ENCODE results near the gene TMEM243. TPM values are rescaled to one million over a fixed set of nuclear protein-coding genes. Genes with fewer than 3 reads are reported as not detected.

TMEM243 gene
- total RNA-seq, 1 experiment from 2014 or later: 23.5 TPM

- no peak overlapping the region for H3K18ac ChIP-seq (ENCODE audit: insufficient read length, low read depth, low read length)
- H2BK12ac ChIP-seq (ENCODE audit: insufficient read length, low read depth, low read length): no peak overlapping the region
- no peak overlapping the region for H3K56ac ChIP-seq (ENCODE audit: insufficient read length, low read depth, low read length)
- H3K27ac ChIP-seq (ENCODE audit: insufficient read length, low read depth, low read length): no peak overlapping the region
- no peak overlapping the region for H2BK15ac ChIP-seq (ENCODE audit: low read depth, low read length)
- Mint-ChIP-seq H3K4me1 (no peaks in the 10 kb centered on the region), H3K36me3 (ENCODE audit: insufficient read depth in 1 of 3, low read depth in 3 of 3) (peaks cover 39 to 88% (median 82%) of the 10 kb centered on the region in 3 experiments), H3K4me3 (no peak overlapping the region), H3K27me3 (ENCODE audit: low read depth) (no peaks in the 10 kb centered on the region), H3K9me3 (no peaks in the 10 kb centered on the region), H3K27ac (no peak overlapping the region)
- no peak overlapping the region for H3T11ph ChIP-seq (ENCODE audit: low read length)
- no peak overlapping the region for H3K23ac ChIP-seq (ENCODE audit: insufficient read length, low read depth, low read length)
- no peaks in the 10 kb centered on the region for H3K9me3 ChIP-seq (ENCODE audit: control insufficient read depth, low read depth, low read length)
- no peak for TF ChIP-seq CTCF (conservative IDR thresholded peaks at IDR 0.05)
- H3K27me3 ChIP-seq (ENCODE audit: insufficient read depth, low read length): no peaks in the 10 kb centered on the region
- DNase-seq: no peak
- H3K79me2 ChIP-seq (ENCODE audit: insufficient read depth, low read length): no peaks in the 10 kb centered on the region
- no peaks in the 10 kb centered on the region for H3K79me1 ChIP-seq (ENCODE audit: insufficient read depth, low read depth, low read length, poor library complexity, severe bottlenecking)
- H2AK5ac ChIP-seq (ENCODE audit: insufficient read length, low read length): no peak overlapping the region
- no peak overlapping the region for H2BK120ac ChIP-seq (ENCODE audit: low read depth, low read length, poor library complexity, severe bottlenecking)
- H3K4me1 ChIP-seq (ENCODE audit: insufficient read depth, low read length): no peaks in the 10 kb centered on the region
- H4K20me1 ChIP-seq (ENCODE audit: control insufficient read depth, insufficient read depth, insufficient read length): no peaks in the 10 kb centered on the region
- H3K4me2 ChIP-seq (ENCODE audit: insufficient read depth, insufficient read length, low read length): no peak overlapping the region
- H3K14ac ChIP-seq (ENCODE audit: insufficient read depth, low read length): no peak overlapping the region
- no peak overlapping the region for H4K91ac ChIP-seq (ENCODE audit: insufficient read length, low read depth, low read length)
- H3K4ac ChIP-seq (ENCODE audit: low read depth, low read length): no peak overlapping the region
- H4K5ac ChIP-seq (ENCODE audit: insufficient read length, low read depth, low read length): no peak overlapping the region
- no peaks in the 10 kb centered on the region for H3K23me2 ChIP-seq (ENCODE audit: insufficient read length, low read depth, low read length, poor library complexity, severe bottlenecking)
- H2BK20ac ChIP-seq (ENCODE audit: low read depth, low read length, poor library complexity, severe bottlenecking): no peak overlapping the region
- no peak overlapping the region for H2AFZ ChIP-seq (ENCODE audit: low read length)
- no CpG with 5 or more reads among the region's 2 CpGs for WGBS (ENCODE audit: extremely low coverage, insufficient read length, low lambda C conversion rate)
- H2BK5ac ChIP-seq (ENCODE audit: insufficient read length, low read length): no peak overlapping the region
- no peak overlapping the region for H4K8ac ChIP-seq (replicated peaks; ENCODE audit: insufficient read length, low read depth, low read length)
- H3K9ac ChIP-seq (ENCODE audit: extremely low read depth, insufficient read length, low read length): no peak overlapping the region
These were observed 32.4 kb downstream of the TMEM243 start for GRCh38 chr7:87187120-87187519.
